ENCODE data around the gene ARFGEF2. TPM values are rescaled to one million over a fixed set of nuclear protein-coding genes. Genes with fewer than 3 reads are reported as not detected.

The ARFGEF2 gene
- total and polyA plus RNA-seq, 2 donors (not counting 3 experiments of a cell fraction or from before 2014, with no cell fraction given): 12.7 to 32.6 TPM

GRCh38 chr20:48912065-48912464 is 9.4 kb upstream of the ARFGEF2 start:
- no peak for TF ChIP-seq MAX (IDR thresholded peaks at IDR 0.05; ENCODE audit: insufficient read depth, insufficient read length)
- TF ChIP-seq JUN (IDR thresholded peaks at IDR 0.05; ENCODE audit: borderline replicate concordance, insufficient read depth, insufficient read length, low read depth): no peak
- TF ChIP-seq CTCF (IDR thresholded peaks at IDR 0.05; ENCODE audit: extremely low read depth in 1 of 2, insufficient read depth in 1 of 2, low read depth in 1 of 2, low read length in 2 of 2): no peak
- no peak for TF ChIP-seq POLR2AphosphoS5 (IDR thresholded peaks at IDR 0.05; ENCODE audit: insufficient read depth, low read depth, low read length)
- no peak for TF ChIP-seq POLR2A (IDR thresholded peaks at IDR 0.05; ENCODE audit: low read depth, low read length)
- TF ChIP-seq MYC (IDR thresholded peaks at IDR 0.05; ENCODE audit: low read depth, low read length): no peak
- TF ChIP-seq EZH2 (IDR thresholded peaks at IDR 0.05; ENCODE audit: borderline replicate concordance, low read depth, low read length, severe bottlenecking): no peak
- no peak for TF ChIP-seq GATA2 (IDR thresholded peaks at IDR 0.05; ENCODE audit: insufficient read depth, insufficient read length, low read depth, low read length)
- TF ChIP-seq FOS (IDR thresholded peaks at IDR 0.05; ENCODE audit: borderline replicate concordance, insufficient read depth, low read length): no peak
- dilution Hi-C loops (cut with MboI; ENCODE audit: extremely low pct_ligation_motif_present, low sequenced_read_pairs): loop anchor here (25.0 kb wide), 1 partner anchor 250 kb away; no protein-coding TSS in a partner anchor
- no peak for FAIRE-seq

More at GRCh38 chr20:48912065-48912464, 9.4 kb upstream of the ARFGEF2 start:
- DNase-seq (ENCODE audit: low read depth, low spot score): no peak
- BruUV-seq (replicated peaks): no TSS peak
- no peaks in the 10 kb centered on the region for H4K20me1 ChIP-seq (replicated peaks; ENCODE audit: control insufficient read depth, extremely low read depth, insufficient read depth, low read length)
- ChIA-PET CTCF (interaction anchor here (0.5 to 1.5 kb wide), 2 partner anchors 110 to 254 kb away, joined by 3 to 4 read pairs; no protein-coding TSS in a partner anchor), POLR2A (no interaction called here)
- H3K9ac ChIP-seq (replicated peaks; ENCODE audit: extremely low read depth, insufficient read depth, low read length): no peak overlapping the region
- H3K27me3 ChIP-seq (ENCODE audit: control insufficient read depth in 2 of 2, insufficient read depth in 2 of 2, low read length in 2 of 2): no peaks in the 10 kb centered on the region
- peaks cover 9% of the 10 kb centered on the region for H3K4me1 ChIP-seq (ENCODE audit: control insufficient read depth, extremely low read depth, insufficient read depth, low read length)
- H3K36me3 ChIP-seq (ENCODE audit: control insufficient read depth in 2 of 2, extremely low read depth in 1 of 2, insufficient read depth in 2 of 2, low read length in 2 of 2): no peaks in the 10 kb centered on the region
- H3K9me3 ChIP-seq (replicated peaks; ENCODE audit: control insufficient read depth, insufficient read depth, low read length): no peaks in the 10 kb centered on the region
- no peaks in the 10 kb centered on the region for H3K79me2 ChIP-seq (ENCODE audit: control insufficient read depth, insufficient read depth, low read length)
- intact Hi-C loops (cut with micrococcal nuclease): no loop called here
- no peak overlapping the region for H2AFZ ChIP-seq (ENCODE audit: low read depth, low read length)
- no peak overlapping the region for H3K4me3 ChIP-seq (replicated peaks in 1 of 3; ENCODE audit: insufficient read depth in 1 of 3, low read depth in 1 of 3, low read length in 3 of 3)
- H3K9me1 ChIP-seq (replicated peaks; ENCODE audit: control insufficient read depth, extremely low read depth, insufficient read depth, low read length): no peaks in the 10 kb centered on the region
- H3K4me2 ChIP-seq (ENCODE audit: insufficient read depth, low read length): no peak overlapping the region
- H3K27ac ChIP-seq (ENCODE audit: insufficient read depth, low read depth, low read length): no peak overlapping the region
